OCI-LY3 (cell line): ENCODE data around the gene LYRM9.

ENCODE experiments used
- EZH2phosphoT487 ChIP-seq: fragments of 200-600 bp; shearing (Covaris generic); IDR thresholded peaks from 2 replicates; pipeline ENCODE4 v1.6.1; 2018; ENCODE audit warnings: antibody characterized with exemption, mixed run types, low read depth
- TF ChIP-seq, protein P1 (sequence below): fragments of 200-600, 300-600 bp; sonication (generic); IDR thresholded peaks from 2 replicates; pipeline ENCODE4 v1.5.1; 2014; ENCODE audit warnings: antibody characterized with exemption, low read length, low read depth

DNA sequence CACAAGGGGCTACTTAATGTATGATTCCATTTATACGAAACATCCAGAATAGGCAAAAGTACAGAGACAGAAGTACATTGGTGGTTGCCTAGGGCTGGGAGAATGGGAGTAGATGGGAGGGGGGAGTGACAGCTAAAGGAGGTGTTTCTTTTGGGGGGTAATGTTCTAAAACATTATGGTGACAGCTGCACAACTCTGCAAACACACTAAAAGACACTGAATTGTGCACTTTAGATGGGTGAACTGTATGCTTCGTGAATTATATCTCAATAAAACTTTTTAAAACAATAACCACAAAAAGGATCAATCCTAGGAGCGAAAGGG lies 661 bp downstream of the LYRM9 start:
- TF ChIP-seq, protein P1, sequence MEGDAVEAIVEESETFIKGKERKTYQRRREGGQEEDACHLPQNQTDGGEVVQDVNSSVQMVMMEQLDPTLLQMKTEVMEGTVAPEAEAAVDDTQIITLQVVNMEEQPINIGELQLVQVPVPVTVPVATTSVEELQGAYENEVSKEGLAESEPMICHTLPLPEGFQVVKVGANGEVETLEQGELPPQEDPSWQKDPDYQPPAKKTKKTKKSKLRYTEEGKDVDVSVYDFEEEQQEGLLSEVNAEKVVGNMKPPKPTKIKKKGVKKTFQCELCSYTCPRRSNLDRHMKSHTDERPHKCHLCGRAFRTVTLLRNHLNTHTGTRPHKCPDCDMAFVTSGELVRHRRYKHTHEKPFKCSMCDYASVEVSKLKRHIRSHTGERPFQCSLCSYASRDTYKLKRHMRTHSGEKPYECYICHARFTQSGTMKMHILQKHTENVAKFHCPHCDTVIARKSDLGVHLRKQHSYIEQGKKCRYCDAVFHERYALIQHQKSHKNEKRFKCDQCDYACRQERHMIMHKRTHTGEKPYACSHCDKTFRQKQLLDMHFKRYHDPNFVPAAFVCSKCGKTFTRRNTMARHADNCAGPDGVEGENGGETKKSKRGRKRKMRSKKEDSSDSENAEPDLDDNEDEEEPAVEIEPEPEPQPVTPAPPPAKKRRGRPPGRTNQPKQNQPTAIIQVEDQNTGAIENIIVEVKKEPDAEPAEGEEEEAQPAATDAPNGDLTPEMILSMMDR, result no peak
- no peak for TF ChIP-seq EZH2phosphoT487
